ENCODE data around the gene LRIG1.

GRCh38 chr3:66544619-66545429, 44.0 kb upstream of the LRIG1 start:
- TF ChIP-seq, protein P1, sequence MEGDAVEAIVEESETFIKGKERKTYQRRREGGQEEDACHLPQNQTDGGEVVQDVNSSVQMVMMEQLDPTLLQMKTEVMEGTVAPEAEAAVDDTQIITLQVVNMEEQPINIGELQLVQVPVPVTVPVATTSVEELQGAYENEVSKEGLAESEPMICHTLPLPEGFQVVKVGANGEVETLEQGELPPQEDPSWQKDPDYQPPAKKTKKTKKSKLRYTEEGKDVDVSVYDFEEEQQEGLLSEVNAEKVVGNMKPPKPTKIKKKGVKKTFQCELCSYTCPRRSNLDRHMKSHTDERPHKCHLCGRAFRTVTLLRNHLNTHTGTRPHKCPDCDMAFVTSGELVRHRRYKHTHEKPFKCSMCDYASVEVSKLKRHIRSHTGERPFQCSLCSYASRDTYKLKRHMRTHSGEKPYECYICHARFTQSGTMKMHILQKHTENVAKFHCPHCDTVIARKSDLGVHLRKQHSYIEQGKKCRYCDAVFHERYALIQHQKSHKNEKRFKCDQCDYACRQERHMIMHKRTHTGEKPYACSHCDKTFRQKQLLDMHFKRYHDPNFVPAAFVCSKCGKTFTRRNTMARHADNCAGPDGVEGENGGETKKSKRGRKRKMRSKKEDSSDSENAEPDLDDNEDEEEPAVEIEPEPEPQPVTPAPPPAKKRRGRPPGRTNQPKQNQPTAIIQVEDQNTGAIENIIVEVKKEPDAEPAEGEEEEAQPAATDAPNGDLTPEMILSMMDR (IDR thresholded peaks at IDR 0.05; ENCODE audit: low read depth, low read length, poor library complexity, severe bottlenecking), result no peak
- TF ChIP-seq EZH2phosphoT487 (IDR thresholded peaks at IDR 0.05; ENCODE audit: borderline replicate concordance, low read length), result no peak
